HepG2 (cell line): Measurements from ENCODE around the gene SIK3. TPM values are rescaled to one million over a fixed set of nuclear protein-coding genes. Genes with fewer than 3 reads are reported as not detected.

Experiments
- CBX1 ChIP-seq: IDR thresholded peaks from one replicate; pipeline ENCODE4 v1.6.1; 2016; ENCODE audit warnings: antibody characterized with exemption, low read depth
- EHMT2 ChIP-seq: fragments of 200-600 bp; sonication (generic); IDR thresholded peaks from 2 replicates; pipeline ENCODE4 v1.7.0; 2017; ENCODE audit warnings: antibody characterized with exemption, low read depth, low read length, borderline replicate concordance
- JUNB ChIP-seq: sonication (generic); formaldehyde crosslinking; IDR thresholded peaks from 2 replicates; pipeline ENCODE4 v1.8.0; 2022; ENCODE audit warnings: missing genetic modification reagents, mild to moderate bottlenecking, borderline replicate concordance
- MED13 ChIP-seq: sonication (generic); formaldehyde crosslinking; IDR thresholded peaks from 2 replicates; pipeline ENCODE4 v1.5.0; 2020; ENCODE audit warnings: missing genetic modification reagents
- RFXANK ChIP-seq: IDR thresholded peaks from 2 replicates; pipeline ENCODE4 v1.6.1; 2016
- RXRA ChIP-seq: sonication (generic); formaldehyde crosslinking; IDR thresholded peaks from 2 replicates; pipeline ENCODE4 v1.5.1; 2020; ENCODE audit warnings: missing genetic modification reagents
- TOE1 ChIP-seq: sonication (generic); formaldehyde crosslinking; IDR thresholded peaks from 2 replicates; pipeline ENCODE4 v1.4.0; 2020; ENCODE audit warnings: mild to moderate bottlenecking, missing genetic modification reagents
- U2AF1 ChIP-seq: fragments of 200-400 bp; formaldehyde crosslinking; optimal IDR thresholded peaks from 2 replicates; pipeline ENCODE3; 2017; ENCODE audit warnings: mild to moderate bottlenecking, low read depth, low read length
- ZNF44 ChIP-seq: sonication (generic); formaldehyde crosslinking; IDR thresholded peaks from 2 replicates; pipeline ENCODE4 v1.5.1; 2020; ENCODE audit warnings: mild to moderate bottlenecking, missing genetic modification reagents
- ZNF577 ChIP-seq: sonication (generic); formaldehyde crosslinking; IDR thresholded peaks from 2 replicates; pipeline ENCODE4 v1.4.0; 2020; ENCODE audit warnings: mild to moderate bottlenecking, low read depth, missing genetic modification reagents, borderline replicate concordance
- ZNF605 ChIP-seq: sonication (generic); formaldehyde crosslinking; IDR thresholded peaks from 2 replicates; pipeline ENCODE4 v1.8.0; 2022; ENCODE audit warnings: mild to moderate bottlenecking, missing genetic modification reagents
- ZNF670 ChIP-seq: sonication (generic); formaldehyde crosslinking; IDR thresholded peaks from 2 replicates; pipeline ENCODE4 v1.8.0; 2022; ENCODE audit warnings: mild to moderate bottlenecking, missing genetic modification reagents, borderline replicate concordance
- ZNF768 ChIP-seq: sonication (generic); formaldehyde crosslinking; IDR thresholded peaks from 2 replicates; pipeline ENCODE4 v1.4.0; 2020; ENCODE audit warnings: missing genetic modification reagents
- polyA plus RNA-seq, 8 experiments: library from polyadenylated mRNA; depleted of rRNA in 3 of 8; stranded (reverse) in 7 of 8; unstranded in 1 of 8; fragments of >200 nt; fragmentation: Illumina TruSeq in 4 of 8; extraction: Trizol in 4 of 8; gene quantifications; 2 replicates each; pipeline versions ENCODE4 v1.2.1 to v1.2.3, GENCODE V29; 2011 to 2016; ENCODE audit warnings: low read depth in 4 of 8, missing spikeins in 1 of 8, mixed read lengths in 1 of 8; ENCODE audit not compliant: insufficient read depth in 1 of 8
- total RNA-seq, 5 experiments: library from RNA; depleted of rRNA; stranded (reverse); fragments of >200 nt; fragmentation: Illumina TruSeq; extraction: Trizol; gene quantifications; 2 replicates each; pipeline ENCODE4 v1.2.3, GENCODE V29; 2016; ENCODE audit warnings: low read depth in 1 of 5
- TF ChIP-seq, protein P1 (sequence below): sonication (generic); formaldehyde crosslinking; IDR thresholded peaks from 2 replicates; pipeline ENCODE4 v1.4.0; 2020; ENCODE audit warnings: mild to moderate bottlenecking, missing genetic modification reagents
- TF ChIP-seq, protein P2 (sequence below): sonication (generic); formaldehyde crosslinking; IDR thresholded peaks from 2 replicates; pipeline ENCODE4 v1.9.0; 2022; ENCODE audit warnings: missing genetic modification reagents, mild to moderate bottlenecking, borderline replicate concordance
- TF ChIP-seq, protein P3 (sequence below): sonication (generic); formaldehyde crosslinking; IDR thresholded peaks from 2 replicates; pipeline ENCODE4 v1.4.0; 2020; ENCODE audit warnings: missing genetic modification reagents, mild to moderate bottlenecking, borderline replicate concordance
- TF ChIP-seq, protein P4 (sequence below): sonication (generic); formaldehyde crosslinking; IDR thresholded peaks from 2 replicates; pipeline ENCODE4 v1.4.0; 2020; ENCODE audit warnings: missing genetic modification reagents, borderline replicate concordance
- TF ChIP-seq, protein P5 (sequence below): sonication (generic); formaldehyde crosslinking; IDR thresholded peaks from 2 replicates; pipeline ENCODE4 v1.9.0; 2022; ENCODE audit warnings: low read depth, missing genetic modification reagents
- TF ChIP-seq, protein P6 (sequence below): sonication (generic); formaldehyde crosslinking; IDR thresholded peaks from 2 replicates; pipeline ENCODE4 v1.8.0; 2022; ENCODE audit warnings: low read depth, missing genetic modification reagents

SIK3 gene
- total and polyA plus RNA-seq, 2 of the 13 experiments (the other 11 are each of a cell fraction or from before 2014, with no cell fraction given), result 5.7 to 9.8 TPM

DNA sequence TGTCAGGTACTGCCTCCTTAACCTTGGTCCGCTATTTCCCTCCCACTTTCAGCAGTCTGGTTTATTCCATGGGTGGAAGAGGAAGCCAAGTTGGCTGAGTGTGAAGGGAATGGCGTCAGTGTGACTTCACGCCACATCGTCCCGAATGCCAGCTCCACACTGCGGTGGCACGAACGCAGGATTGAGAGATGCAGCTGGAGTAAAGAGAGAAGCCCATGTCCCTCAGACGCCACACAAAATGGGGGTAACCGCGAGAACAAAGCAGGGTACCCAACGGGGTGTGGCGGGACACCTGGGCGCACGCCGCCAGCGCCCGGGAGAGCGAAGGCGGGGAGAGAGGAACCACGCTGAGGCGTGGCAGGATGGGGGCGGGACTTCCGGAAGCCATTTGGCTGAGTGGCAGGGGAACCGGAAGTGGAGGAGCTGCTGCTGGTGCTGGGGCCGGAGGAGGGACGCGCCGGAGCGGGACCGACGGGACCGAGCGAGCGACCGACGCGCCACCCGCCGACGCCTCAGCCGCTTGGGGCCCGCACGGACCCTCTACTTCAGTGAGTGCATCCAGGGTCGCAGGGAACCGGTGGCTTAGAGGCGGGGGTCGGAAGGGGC, 45.7 kb upstream of the SIK3 start, which contains the start of gene PAFAH1B2 (continued):
- TF ChIP-seq, protein P1, sequence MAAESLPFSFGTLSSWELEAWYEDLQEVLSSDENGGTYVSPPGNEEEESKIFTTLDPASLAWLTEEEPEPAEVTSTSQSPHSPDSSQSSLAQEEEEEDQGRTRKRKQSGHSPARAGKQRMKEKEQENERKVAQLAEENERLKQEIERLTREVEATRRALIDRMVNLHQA (CRISPR knock-in tag), result no peak
- no peak for TF ChIP-seq JUNB (CRISPR knock-in tag)
- TF ChIP-seq, protein P2, sequence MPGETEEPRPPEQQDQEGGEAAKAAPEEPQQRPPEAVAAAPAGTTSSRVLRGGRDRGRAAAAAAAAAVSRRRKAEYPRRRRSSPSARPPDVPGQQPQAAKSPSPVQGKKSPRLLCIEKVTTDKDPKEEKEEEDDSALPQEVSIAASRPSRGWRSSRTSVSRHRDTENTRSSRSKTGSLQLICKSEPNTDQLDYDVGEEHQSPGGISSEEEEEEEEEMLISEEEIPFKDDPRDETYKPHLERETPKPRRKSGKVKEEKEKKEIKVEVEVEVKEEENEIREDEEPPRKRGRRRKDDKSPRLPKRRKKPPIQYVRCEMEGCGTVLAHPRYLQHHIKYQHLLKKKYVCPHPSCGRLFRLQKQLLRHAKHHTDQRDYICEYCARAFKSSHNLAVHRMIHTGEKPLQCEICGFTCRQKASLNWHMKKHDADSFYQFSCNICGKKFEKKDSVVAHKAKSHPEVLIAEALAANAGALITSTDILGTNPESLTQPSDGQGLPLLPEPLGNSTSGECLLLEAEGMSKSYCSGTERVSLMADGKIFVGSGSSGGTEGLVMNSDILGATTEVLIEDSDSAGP (CRISPR knock-in tag), result peak; percentile 99
- 0 out of 2 replicates have a peak, but pooled peaks have one; percentile 72 for TF ChIP-seq RFXANK (CRISPR knock-in tag)
- TF ChIP-seq ZNF605 (CRISPR knock-in tag), result peak; percentile 83
- TF ChIP-seq EHMT2, result no peak
- TF ChIP-seq, protein P3, sequence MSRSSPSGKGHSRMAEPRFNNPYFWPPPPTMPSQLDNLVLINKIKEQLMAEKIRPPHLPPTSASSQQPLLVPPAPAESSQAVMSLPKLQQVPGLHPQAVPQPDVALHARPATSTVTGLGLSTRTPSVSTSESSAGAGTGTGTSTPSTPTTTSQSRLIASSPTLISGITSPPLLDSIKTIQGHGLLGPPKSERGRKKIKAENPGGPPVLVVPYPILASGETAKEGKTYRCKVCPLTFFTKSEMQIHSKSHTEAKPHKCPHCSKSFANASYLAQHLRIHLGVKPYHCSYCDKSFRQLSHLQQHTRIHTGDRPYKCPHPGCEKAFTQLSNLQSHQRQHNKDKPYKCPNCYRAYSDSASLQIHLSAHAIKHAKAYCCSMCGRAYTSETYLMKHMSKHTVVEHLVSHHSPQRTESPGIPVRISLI (CRISPR knock-in tag), result peak; percentile 58; the same call in 1 of the 2 replicates
- TF ChIP-seq ZNF670, result peak; percentile 79; the same call in 1 of the 2 replicates
- peak; percentile 57 for TF ChIP-seq ZNF768 (CRISPR knock-in tag)
- no peak for TF ChIP-seq CBX1
- TF ChIP-seq, protein P4, sequence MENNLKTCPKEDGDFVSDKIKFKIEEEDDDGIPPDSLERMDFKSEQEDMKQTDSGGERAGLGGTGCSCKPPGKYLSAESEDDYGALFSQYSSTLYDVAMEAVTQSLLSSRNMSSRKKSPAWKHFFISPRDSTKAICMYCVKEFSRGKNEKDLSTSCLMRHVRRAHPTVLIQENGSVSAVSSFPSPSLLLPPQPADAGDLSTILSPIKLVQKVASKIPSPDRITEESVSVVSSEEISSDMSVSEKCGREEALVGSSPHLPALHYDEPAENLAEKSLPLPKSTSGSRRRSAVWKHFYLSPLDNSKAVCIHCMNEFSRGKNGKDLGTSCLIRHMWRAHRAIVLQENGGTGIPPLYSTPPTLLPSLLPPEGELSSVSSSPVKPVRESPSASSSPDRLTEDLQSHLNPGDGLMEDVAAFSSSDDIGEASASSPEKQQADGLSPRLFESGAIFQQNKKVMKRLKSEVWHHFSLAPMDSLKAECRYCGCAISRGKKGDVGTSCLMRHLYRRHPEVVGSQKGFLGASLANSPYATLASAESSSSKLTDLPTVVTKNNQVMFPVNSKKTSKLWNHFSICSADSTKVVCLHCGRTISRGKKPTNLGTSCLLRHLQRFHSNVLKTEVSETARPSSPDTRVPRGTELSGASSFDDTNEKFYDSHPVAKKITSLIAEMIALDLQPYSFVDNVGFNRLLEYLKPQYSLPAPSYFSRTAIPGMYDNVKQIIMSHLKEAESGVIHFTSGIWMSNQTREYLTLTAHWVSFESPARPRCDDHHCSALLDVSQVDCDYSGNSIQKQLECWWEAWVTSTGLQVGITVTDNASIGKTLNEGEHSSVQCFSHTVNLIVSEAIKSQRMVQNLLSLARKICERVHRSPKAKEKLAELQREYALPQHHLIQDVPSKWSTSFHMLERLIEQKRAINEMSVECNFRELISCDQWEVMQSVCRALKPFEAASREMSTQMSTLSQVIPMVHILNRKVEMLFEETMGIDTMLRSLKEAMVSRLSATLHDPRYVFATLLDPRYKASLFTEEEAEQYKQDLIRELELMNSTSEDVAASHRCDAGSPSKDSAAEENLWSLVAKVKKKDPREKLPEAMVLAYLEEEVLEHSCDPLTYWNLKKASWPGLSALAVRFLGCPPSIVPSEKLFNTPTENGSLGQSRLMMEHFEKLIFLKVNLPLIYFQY (CRISPR knock-in tag), result no peak; the same call in 1 of the 2 replicates
- no peak for TF ChIP-seq U2AF1
- no peak for TF ChIP-seq ZNF577 (CRISPR knock-in tag)
- TF ChIP-seq RXRA (CRISPR knock-in tag), result peak; percentile 73
- TF ChIP-seq, protein P5, sequence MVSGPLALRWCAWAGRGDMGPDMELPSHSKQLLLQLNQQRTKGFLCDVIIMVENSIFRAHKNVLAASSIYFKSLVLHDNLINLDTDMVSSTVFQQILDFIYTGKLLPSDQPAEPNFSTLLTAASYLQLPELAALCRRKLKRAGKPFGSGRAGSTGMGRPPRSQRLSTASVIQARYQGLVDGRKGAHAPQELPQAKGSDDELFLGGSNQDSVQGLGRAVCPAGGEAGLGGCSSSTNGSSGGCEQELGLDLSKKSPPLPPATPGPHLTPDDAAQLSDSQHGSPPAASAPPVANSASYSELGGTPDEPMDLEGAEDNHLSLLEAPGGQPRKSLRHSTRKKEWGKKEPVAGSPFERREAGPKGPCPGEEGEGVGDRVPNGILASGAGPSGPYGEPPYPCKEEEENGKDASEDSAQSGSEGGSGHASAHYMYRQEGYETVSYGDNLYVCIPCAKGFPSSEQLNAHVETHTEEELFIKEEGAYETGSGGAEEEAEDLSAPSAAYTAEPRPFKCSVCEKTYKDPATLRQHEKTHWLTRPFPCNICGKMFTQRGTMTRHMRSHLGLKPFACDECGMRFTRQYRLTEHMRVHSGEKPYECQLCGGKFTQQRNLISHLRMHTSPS (CRISPR knock-in tag), result no peak; the same call in 1 of the 2 replicates
- TF ChIP-seq MED13, result no peak
- no peak for TF ChIP-seq TOE1 (CRISPR knock-in tag)
- TF ChIP-seq ZNF44 (CRISPR knock-in tag), result no peak
- TF ChIP-seq, protein P6, sequence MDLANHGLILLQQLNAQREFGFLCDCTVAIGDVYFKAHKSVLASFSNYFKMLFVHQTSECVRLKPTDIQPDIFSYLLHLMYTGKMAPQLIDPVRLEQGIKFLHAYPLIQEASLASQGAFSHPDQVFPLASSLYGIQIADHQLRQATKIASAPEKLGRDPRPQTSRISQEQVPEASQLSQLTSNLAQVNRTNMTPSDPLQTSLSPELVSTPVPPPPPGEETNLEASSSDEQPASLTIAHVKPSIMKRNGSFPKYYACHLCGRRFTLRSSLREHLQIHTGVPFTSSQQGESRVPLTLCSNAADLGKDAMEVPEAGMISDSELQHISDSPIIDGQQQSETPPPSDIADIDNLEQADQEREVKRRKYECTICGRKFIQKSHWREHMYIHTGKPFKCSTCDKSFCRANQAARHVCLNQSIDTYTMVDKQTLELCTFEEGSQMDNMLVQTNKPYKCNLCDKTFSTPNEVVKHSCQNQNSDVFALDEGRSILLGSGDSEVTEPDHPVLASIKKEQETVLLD (CRISPR knock-in tag), result peak; percentile 82
